ENCODE measurements around the gene CYB5D1.

CYB5D1 gene

DNA sequence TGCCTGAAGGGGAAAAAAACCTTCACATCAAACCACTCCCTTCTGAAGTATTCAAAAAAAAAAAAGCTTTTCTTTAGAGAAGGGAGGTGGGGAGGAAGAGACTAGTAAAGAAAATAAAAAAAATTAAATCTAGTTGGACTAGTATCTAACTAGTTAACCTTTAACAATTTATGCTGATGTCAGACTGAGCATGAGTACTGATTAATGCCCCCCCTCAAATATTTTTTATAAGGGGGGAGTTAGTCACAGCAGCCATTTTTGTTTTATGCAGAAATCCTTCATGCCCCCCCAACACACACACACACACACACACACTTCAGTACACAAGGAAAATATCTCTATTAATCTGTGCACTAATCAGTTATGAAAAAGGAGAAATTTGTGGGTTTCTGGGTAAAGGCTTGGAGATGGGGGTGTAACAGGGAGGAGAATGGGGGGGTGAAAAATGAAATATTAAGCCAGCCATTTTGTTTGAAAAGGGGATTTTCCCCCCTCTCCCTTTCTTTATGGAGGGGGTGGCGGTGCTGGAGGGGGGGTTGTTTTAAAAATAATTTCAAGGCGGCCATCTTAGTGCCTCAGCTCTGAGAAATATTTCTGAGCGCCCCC is 26.1 kb downstream of the CYB5D1 start:
- Histone ChIP-seq H2AFZ (ENCODE audit: low read depth, low read length) (peak overlapping the region; percentile 60), H3K79me2 (ENCODE audit: insufficient read depth, low read length) (peaks cover 36% of the 10 kb centered on the region)
- no peak for TF ChIP-seq EZH2 (IDR thresholded peaks at IDR 0.05; ENCODE audit: borderline replicate concordance, low read depth, low read length, severe bottlenecking)
- TF ChIP-seq, protein P1, sequence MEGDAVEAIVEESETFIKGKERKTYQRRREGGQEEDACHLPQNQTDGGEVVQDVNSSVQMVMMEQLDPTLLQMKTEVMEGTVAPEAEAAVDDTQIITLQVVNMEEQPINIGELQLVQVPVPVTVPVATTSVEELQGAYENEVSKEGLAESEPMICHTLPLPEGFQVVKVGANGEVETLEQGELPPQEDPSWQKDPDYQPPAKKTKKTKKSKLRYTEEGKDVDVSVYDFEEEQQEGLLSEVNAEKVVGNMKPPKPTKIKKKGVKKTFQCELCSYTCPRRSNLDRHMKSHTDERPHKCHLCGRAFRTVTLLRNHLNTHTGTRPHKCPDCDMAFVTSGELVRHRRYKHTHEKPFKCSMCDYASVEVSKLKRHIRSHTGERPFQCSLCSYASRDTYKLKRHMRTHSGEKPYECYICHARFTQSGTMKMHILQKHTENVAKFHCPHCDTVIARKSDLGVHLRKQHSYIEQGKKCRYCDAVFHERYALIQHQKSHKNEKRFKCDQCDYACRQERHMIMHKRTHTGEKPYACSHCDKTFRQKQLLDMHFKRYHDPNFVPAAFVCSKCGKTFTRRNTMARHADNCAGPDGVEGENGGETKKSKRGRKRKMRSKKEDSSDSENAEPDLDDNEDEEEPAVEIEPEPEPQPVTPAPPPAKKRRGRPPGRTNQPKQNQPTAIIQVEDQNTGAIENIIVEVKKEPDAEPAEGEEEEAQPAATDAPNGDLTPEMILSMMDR (IDR thresholded peaks at IDR 0.05; ENCODE audit: borderline replicate concordance, extremely low read depth, low read length, poor library complexity, severe bottlenecking): no peak

DNA sequence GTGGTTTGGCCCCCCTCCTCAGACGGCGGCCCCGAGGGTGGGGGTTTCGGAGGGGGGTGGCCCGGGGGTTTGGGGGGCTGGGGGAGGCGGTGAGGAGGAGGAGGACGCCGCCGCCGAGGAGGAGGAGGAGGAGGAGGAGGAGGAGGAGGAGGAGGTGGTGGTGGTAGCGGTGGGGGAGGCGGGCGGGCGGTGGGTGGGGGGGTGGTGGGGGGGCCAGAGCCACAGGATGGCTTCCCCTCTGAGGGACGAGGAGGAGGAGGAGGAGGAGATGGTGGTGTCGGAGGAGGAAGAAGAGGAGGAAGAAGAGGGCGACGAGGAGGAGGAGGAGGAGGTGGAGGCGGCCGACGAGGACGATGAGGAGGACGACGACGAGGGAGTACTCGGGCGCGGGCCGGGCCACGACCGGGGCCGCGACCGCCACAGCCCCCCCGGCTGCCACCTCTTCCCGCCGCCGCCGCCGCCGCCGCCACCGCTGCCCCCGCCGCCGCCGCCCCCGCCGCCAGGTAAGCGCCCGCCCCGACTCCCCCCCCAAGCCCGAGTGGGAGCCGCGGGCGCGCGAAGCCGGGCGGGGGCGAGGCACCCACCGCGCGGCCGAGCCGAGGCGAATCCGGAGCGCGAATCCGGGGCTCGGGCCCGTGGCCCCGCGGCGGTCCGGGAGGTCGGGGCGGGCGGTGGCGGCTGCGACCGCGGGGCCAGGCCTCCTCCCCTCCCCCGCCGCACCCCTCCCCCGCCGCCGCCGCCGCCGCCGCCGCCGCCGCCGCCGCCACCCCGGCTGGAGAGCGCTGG is 27.0 kb downstream of the CYB5D1 start:
- H3K27ac ChIP-seq (ENCODE audit: low read length): peak overlapping the region; percentile 92
- H3K9me3 ChIP-seq (ENCODE audit: insufficient read depth, low read length, severe bottlenecking): no peaks in the 10 kb centered on the region
- H3K36me3 ChIP-seq (ENCODE audit: insufficient read depth, low read length): peaks cover 9% of the 10 kb centered on the region; the same call in 1 of the 2 replicates
- peaks cover 40% of the 10 kb centered on the region for H3K79me2 ChIP-seq (ENCODE audit: insufficient read depth, low read length)
- H3K4me1 ChIP-seq (ENCODE audit: insufficient read depth, low read length): peaks cover 40% of the 10 kb centered on the region
- ATAC-seq (ENCODE audit: insufficient read depth, low read depth) (0 out of 3 replicates have a peak, but pooled peaks have one; percentile 5), DNase-seq (peak; percentile 51)
- peak overlapping the region; percentile 98 for H3K4me2 ChIP-seq (ENCODE audit: insufficient read depth, low read length)
- peak overlapping the region; percentile 88 for H3K9ac ChIP-seq (ENCODE audit: low read depth, low read length)
- H4K20me1 ChIP-seq (ENCODE audit: insufficient read depth, low read length): peaks cover 16% of the 10 kb centered on the region
- no peak for TF ChIP-seq EZH2 (IDR thresholded peaks at IDR 0.05; ENCODE audit: borderline replicate concordance, low read depth, low read length, severe bottlenecking)
- TF ChIP-seq, protein P1 (IDR thresholded peaks at IDR 0.05; ENCODE audit: borderline replicate concordance, extremely low read depth, low read length, poor library complexity, severe bottlenecking): no peak
- peak overlapping the region; percentile 73; the same call in 1 of the 2 replicates for H2AFZ ChIP-seq (ENCODE audit: low read depth, low read length)
- peaks cover 2% of the 10 kb centered on the region for H3K27me3 ChIP-seq (ENCODE audit: insufficient read depth, low read length, poor library complexity)
- peak overlapping the region in 1 of 2 experiments; percentile 91; a peak in 2 of 4 replicates for H3K4me3 ChIP-seq (ENCODE audit: low read depth in 1 of 2, low read length in 2 of 2)

More for the DNA sequence above, 26.1 kb downstream of the CYB5D1 start:
- peaks cover 13% of the 10 kb centered on the region for H4K20me1 ChIP-seq (ENCODE audit: insufficient read depth, low read length)
- H3K4me1 ChIP-seq (ENCODE audit: insufficient read depth, low read length): peaks cover 40% of the 10 kb centered on the region
- H3K27me3 ChIP-seq (ENCODE audit: insufficient read depth, low read length, poor library complexity): peaks cover 2% of the 10 kb centered on the region
- H3K4me3 ChIP-seq (ENCODE audit: low read depth in 1 of 2, low read length in 2 of 2): peak overlapping the region in 1 of 2 experiments; percentile 37; a peak in 2 of 4 replicates
- peak overlapping the region; percentile 49 for H3K4me2 ChIP-seq (ENCODE audit: insufficient read depth, low read length)
- H3K36me3 ChIP-seq (ENCODE audit: insufficient read depth, low read length): peaks cover 1% of the 10 kb centered on the region; the same call in 1 of the 2 replicates
- peak overlapping the region; percentile 36; the same call in 1 of the 2 replicates for H3K9ac ChIP-seq (ENCODE audit: low read depth, low read length)
- no peak for ATAC-seq (ENCODE audit: insufficient read depth, low read depth)
- peak overlapping the region; percentile 48; the same call in 1 of the 2 replicates for H3K27ac ChIP-seq (ENCODE audit: low read length)
- DNase-seq: peak; percentile 18
- H3K9me3 ChIP-seq (ENCODE audit: insufficient read depth, low read length, severe bottlenecking): no peaks in the 10 kb centered on the region

GRCh38 chr17:7885367-7886226 is 27.8 kb downstream of the CYB5D1 start:
- peaks cover 18% of the 10 kb centered on the region for H3K36me3 ChIP-seq (ENCODE audit: insufficient read depth, low read length)
- H3K27ac ChIP-seq (ENCODE audit: low read length): peak overlapping the region; percentile 92
- peak overlapping the region; percentile 98 for H3K4me2 ChIP-seq (ENCODE audit: insufficient read depth, low read length)
- DNase-seq (peak; percentile 35), ATAC-seq (ENCODE audit: insufficient read depth, low read depth) (0 out of 3 replicates have a peak, but pooled peaks have one; percentile 7)
- peaks cover 16% of the 10 kb centered on the region for H4K20me1 ChIP-seq (ENCODE audit: insufficient read depth, low read length)
- peak overlapping the region; percentile 88 for H3K9ac ChIP-seq (ENCODE audit: low read depth, low read length)
- H3K79me2 ChIP-seq (ENCODE audit: insufficient read depth, low read length): peaks cover 40% of the 10 kb centered on the region
- H3K4me3 ChIP-seq (ENCODE audit: low read depth in 1 of 2, low read length in 2 of 2): peak overlapping the region; percentile 55 to 91
- H3K9me3 ChIP-seq (ENCODE audit: insufficient read depth, low read length, severe bottlenecking): no peaks in the 10 kb centered on the region
- H2AFZ ChIP-seq (ENCODE audit: low read depth, low read length): peak overlapping the region; percentile 61
- TF ChIP-seq, protein P1 (IDR thresholded peaks at IDR 0.05; ENCODE audit: borderline replicate concordance, extremely low read depth, low read length, poor library complexity, severe bottlenecking): no peak
- no peak for TF ChIP-seq EZH2 (IDR thresholded peaks at IDR 0.05; ENCODE audit: borderline replicate concordance, low read depth, low read length, severe bottlenecking)
- H3K4me1 ChIP-seq (ENCODE audit: insufficient read depth, low read length): peaks cover 40% of the 10 kb centered on the region
- H3K27me3 ChIP-seq (ENCODE audit: insufficient read depth, low read length, poor library complexity): peaks cover 2% of the 10 kb centered on the region

Data from DND-41 (cell line).